DMS114 treated with DMSO at 0.1 percent for 48 hours (cell line): ENCODE data around the gene PTGIR.

Source experiments
- DNase-seq: peaks from one replicate; lab custom pipeline; 2025; ENCODE audit not compliant: unreplicated experiment; lab: John Stamatoyannopoulos, UW

Gene PTGIR

GRCh38 chr19:46601318-46602224, 23.3 kb downstream of the PTGIR start, which contains the start of gene CALM3:
Gene CALM3 (plus strand): TSS chr19:46601330. CDS start chr19:46601435, 105 bp downstream.
- DNase-seq, result no peak

GRCh38 chr19:46600384-46601317, 24.2 kb downstream of the PTGIR start:
- peak; percentile 72 for DNase-seq

- no peak for DNase-seq
Measured at GRCh38 chr19:46599716-46600373, 25.0 kb downstream of the PTGIR start.

- no peak for DNase-seq
Measured at GRCh38 chr19:46598372-46598917, 26.4 kb downstream of the PTGIR start.

- DNase-seq, result no peak
Measured at GRCh38 chr19:46596008-46596407, 28.9 kb downstream of the PTGIR start.

GRCh38 chr19:46591870-46592269, 33.0 kb downstream of the PTGIR start:
- no peak for DNase-seq

GRCh38 chr19:46591254-46591653, 33.6 kb downstream of the PTGIR start:
- DNase-seq, result no peak

GRCh38 chr19:46587861-46588260, 37.0 kb downstream of the PTGIR start:
- DNase-seq, result no peak

GRCh38 chr19:46586294-46586693, 38.6 kb downstream of the PTGIR start:
- no peak for DNase-seq

- DNase-seq, result no peak
Measured at GRCh38 chr19:46585539-46585938, 39.4 kb downstream of the PTGIR start.

GRCh38 chr19:46580247-46580646, 44.6 kb downstream of the PTGIR start:
- DNase-seq, result no peak

- DNase-seq, result peak; percentile 10
Measured at GRCh38 chr19:46579361-46579879, 45.5 kb downstream of the PTGIR start.

- DNase-seq, result no peak
Measured at GRCh38 chr19:46578450-46578849, 46.4 kb downstream of the PTGIR start.

- DNase-seq, result no peak
Measured at GRCh38 chr19:46574533-46574932, 50.4 kb downstream of the PTGIR start.

GRCh38 chr19:46573679-46574498, 51.0 kb downstream of the PTGIR start:
- DNase-seq, result no peak

- DNase-seq, result no peak
Measured at GRCh38 chr19:46571495-46571894, 53.4 kb downstream of the PTGIR start.
